ENCODE data around the gene SFMBT1.

- TF ChIP-seq GABPA (IDR thresholded peaks at IDR 0.05; ENCODE audit: borderline replicate concordance, insufficient read depth, low read length) (no peak), CBX5 (IDR thresholded peaks at IDR 0.05; ENCODE audit: low read depth, low read length) (no peak)
These were observed 5.5 kb downstream of the SFMBT1 start for GRCh38 chr3:53040351-53040820.
